AG04449 (cell line): ENCODE results near the gene BOC.

Experiments used
- CTCF ChIA-PET: fragments of 350-600 bp; formaldehyde crosslinking; extraction: SDS; loops from one replicate; lab custom pipeline; 2021; ENCODE audit warnings: antibody characterized with exemption; lab: Yijun Ruan, JAX
- POLR2A ChIA-PET: fragments of 400-600, 350-600 bp; formaldehyde crosslinking; extraction: SDS; loops from one replicate; lab custom pipeline; 2020; ENCODE audit warnings: antibody characterized with exemption, inconsistent platforms; lab: Yijun Ruan, JAX
- DNase-seq: peaks from one replicate; pipeline ENCODE4 v3.0.0-alpha.2; 2010; ENCODE audit warnings: low read depth, low spot score
- H3K4me3 ChIP-seq: 2 replicates; pipeline ENCODE4 v1.5.1; 2011; ENCODE audit warnings: low read depth, mild to moderate bottlenecking, control low read depth, low read length
- CTCF ChIP-seq: IDR thresholded peaks from one replicate; pipeline ENCODE4 v1.5.1; 2011; ENCODE audit warnings: mild to moderate bottlenecking, moderate library complexity, low read length, control low read depth, inconsistent platforms; ENCODE audit not compliant: insufficient read depth; ENCODE audit errors: missing control alignments

Gene BOC

DNA sequence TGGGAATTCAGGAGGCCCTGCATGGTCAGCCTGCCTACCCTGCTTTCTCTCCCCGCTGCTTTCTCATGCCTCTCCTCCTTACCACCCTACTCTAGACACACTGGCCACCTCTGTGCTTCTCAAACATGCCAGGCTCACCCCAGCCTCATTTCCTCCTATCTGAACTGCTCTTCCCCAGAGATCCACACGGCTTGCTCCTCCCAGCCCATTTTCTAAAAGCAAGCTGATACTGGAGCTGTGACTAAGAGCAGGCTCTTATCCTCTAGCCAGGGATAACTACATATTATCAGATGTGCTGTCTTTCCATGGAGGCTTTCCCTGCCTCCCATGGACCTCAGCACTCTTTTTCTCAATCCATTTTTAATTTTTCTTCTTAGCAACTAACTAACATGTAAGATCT lies 85.9 kb downstream of the BOC start:
- TF ChIP-seq CTCF = no peak
- H3K4me3 ChIP-seq = no peak overlapping the region
- ChIA-PET POLR2A (no interaction called here), CTCF (interaction anchor here (5.7 kb wide), 1 partner anchor 9 kb away, joined by 51 read pairs; no protein-coding TSS in a partner anchor)
- DNase-seq = no peak

- no peak for TF ChIP-seq CTCF
- POLR2A ChIA-PET = no interaction called here
- CTCF ChIA-PET = interaction anchor here (1.0 to 5.7 kb wide), 2 partner anchors 9 to 29 kb away, joined by 3 to 51 read pairs; no protein-coding TSS in a partner anchor
- DNase-seq = no peak
- H3K4me3 ChIP-seq = no peak overlapping the region
Measured at GRCh38 chr3:113297841-113298240, 86.5 kb downstream of the BOC start.

- DNase-seq = no peak
- TF ChIP-seq CTCF = no peak
- no peak overlapping the region for H3K4me3 ChIP-seq
- ChIA-PET CTCF (interaction anchor here (5.7 kb wide), 1 partner anchor 12 kb away, joined by 51 read pairs; no protein-coding TSS in a partner anchor), POLR2A (no interaction called here)
Measured at GRCh38 chr3:113300596-113300995, 89.2 kb downstream of the BOC start.

DNA sequence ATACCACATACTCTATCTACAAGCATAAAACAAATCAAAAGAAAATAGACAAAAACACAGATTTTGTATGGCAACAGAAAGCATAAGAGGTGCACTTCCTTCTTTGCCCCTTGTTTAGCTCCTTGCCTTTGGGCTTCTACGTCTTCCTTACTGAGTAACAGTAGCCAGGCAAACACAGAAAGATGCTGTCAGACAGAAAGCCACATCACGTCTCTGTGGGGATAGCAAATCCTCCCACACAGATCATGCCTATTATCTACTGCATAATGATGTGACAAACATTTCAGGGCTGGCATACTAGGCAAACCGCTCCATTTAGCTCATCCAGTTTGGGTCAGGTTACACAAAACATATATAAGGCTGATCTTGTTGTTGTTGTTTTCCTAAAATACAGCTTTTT lies 92.7 kb downstream of the BOC start:
- DNase-seq = no peak
- H3K4me3 ChIP-seq = no peak overlapping the region
- TF ChIP-seq CTCF = no peak
- POLR2A ChIA-PET = no interaction called here
- CTCF ChIA-PET = interaction anchor here (0.8 to 1.2 kb wide), 2 partner anchors 10 to 16 kb away, joined by 3 read pairs; no protein-coding TSS in a partner anchor

- ChIA-PET CTCF (no interaction called here), POLR2A (no interaction called here)
- H3K4me3 ChIP-seq = no peak overlapping the region
- TF ChIP-seq CTCF = no peak
- DNase-seq = no peak
Measured at GRCh38 chr3:113304856-113305540, 93.6 kb downstream of the BOC start.

DNA sequence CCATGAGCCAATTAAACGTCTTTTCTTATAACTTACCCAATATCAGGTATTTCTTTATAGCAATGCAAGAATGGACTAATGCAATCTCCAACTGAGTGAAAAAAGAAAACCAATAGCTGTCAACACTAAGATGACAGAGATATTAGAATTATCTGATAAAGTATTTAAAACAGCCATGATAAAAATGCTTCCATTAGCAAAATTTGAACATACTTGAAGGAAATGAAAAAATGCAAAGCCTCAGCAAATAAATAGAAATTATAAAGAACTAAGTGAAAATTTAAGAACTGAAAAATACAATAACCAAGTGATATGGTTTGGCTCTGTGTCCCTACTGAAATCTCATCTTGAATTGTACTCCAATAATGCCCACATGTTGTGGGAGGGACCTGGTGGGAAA lies 99.6 kb downstream of the BOC start:
- no peak overlapping the region for H3K4me3 ChIP-seq
- ChIA-PET POLR2A (no interaction called here), CTCF (interaction anchor here (1.2 kb wide), 1 partner anchor 22 kb away, joined by 4 read pairs; no protein-coding TSS in a partner anchor)
- no peak for TF ChIP-seq CTCF
- DNase-seq = no peak
